ENCODE data around the gene C14orf180. TPM values are rescaled to one million over a fixed set of nuclear protein-coding genes. Genes with fewer than 3 reads are reported as not detected.

C14orf180 gene
- total RNA-seq, 3 donors from 2014 or later, result 0.19 to 0.61 (median 0.54) TPM

- TF ChIP-seq, protein P1, sequence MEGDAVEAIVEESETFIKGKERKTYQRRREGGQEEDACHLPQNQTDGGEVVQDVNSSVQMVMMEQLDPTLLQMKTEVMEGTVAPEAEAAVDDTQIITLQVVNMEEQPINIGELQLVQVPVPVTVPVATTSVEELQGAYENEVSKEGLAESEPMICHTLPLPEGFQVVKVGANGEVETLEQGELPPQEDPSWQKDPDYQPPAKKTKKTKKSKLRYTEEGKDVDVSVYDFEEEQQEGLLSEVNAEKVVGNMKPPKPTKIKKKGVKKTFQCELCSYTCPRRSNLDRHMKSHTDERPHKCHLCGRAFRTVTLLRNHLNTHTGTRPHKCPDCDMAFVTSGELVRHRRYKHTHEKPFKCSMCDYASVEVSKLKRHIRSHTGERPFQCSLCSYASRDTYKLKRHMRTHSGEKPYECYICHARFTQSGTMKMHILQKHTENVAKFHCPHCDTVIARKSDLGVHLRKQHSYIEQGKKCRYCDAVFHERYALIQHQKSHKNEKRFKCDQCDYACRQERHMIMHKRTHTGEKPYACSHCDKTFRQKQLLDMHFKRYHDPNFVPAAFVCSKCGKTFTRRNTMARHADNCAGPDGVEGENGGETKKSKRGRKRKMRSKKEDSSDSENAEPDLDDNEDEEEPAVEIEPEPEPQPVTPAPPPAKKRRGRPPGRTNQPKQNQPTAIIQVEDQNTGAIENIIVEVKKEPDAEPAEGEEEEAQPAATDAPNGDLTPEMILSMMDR (IDR thresholded peaks at IDR 0.05), result no peak
- Histone ChIP-seq H3K4me3 (no peak overlapping the region), H3K9me3 (no peaks in the 10 kb centered on the region), H3K36me3 (ENCODE audit: low read depth) (no peaks in the 10 kb centered on the region), H3K4me1 (ENCODE audit: low read depth) (no peaks in the 10 kb centered on the region)
- ATAC-seq, result no peak
- DNase-seq, result peak in 2 of 3 donors; percentile 11 to 31
- intact Hi-C loops (cut with DNase I, micrococcal nuclease), result no loop called here
Measured at GRCh38 chr14:104551851-104552737, 27.5 kb upstream of the C14orf180 start.

DNA sequence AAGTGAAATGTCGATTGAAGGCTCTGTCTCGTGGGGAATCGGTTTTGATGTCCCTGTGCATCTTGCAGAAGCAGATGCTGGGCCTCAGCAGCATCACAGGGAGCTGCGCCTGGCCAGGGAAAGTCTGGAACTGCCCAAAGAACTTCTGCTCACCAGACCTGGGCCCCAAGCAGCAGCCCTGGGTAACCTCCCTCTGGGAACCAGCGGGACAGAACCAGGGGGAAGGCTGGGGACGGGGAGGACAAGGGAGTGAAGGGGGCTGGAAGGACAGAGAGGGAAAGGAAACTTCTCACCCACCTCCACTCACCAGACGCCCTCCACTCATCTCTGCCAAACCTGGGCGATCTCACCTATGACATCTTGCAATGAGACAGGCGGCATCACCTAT is 26.8 kb upstream of the C14orf180 start:
- intact Hi-C loops (cut with DNase I, micrococcal nuclease), result no loop called here
- Histone ChIP-seq H3K36me3 (ENCODE audit: low read depth) (no peaks in the 10 kb centered on the region), H3K9me3 (no peaks in the 10 kb centered on the region), H3K4me1 (ENCODE audit: low read depth) (no peaks in the 10 kb centered on the region), H3K4me3 (no peak overlapping the region)
- TF ChIP-seq, protein P1 (IDR thresholded peaks at IDR 0.05), result no peak
- ATAC-seq, result no peak
- DNase-seq, result peak in 1 of 3 donors; percentile 2

- Histone ChIP-seq H3K36me3 (ENCODE audit: low read depth) (no peaks in the 10 kb centered on the region), H3K4me1 (ENCODE audit: low read depth) (no peaks in the 10 kb centered on the region), H3K9me3 (no peaks in the 10 kb centered on the region), H3K4me3 (no peak overlapping the region)
- intact Hi-C loops (cut with DNase I, micrococcal nuclease), result no loop called here
- ATAC-seq, result no peak
- DNase-seq, result peak in 2 of 3 donors; percentile 8 to 31
- TF ChIP-seq, protein P1 (IDR thresholded peaks at IDR 0.05), result no peak
Measured at GRCh38 chr14:104553166-104554087, 26.1 kb upstream of the C14orf180 start.

DNA sequence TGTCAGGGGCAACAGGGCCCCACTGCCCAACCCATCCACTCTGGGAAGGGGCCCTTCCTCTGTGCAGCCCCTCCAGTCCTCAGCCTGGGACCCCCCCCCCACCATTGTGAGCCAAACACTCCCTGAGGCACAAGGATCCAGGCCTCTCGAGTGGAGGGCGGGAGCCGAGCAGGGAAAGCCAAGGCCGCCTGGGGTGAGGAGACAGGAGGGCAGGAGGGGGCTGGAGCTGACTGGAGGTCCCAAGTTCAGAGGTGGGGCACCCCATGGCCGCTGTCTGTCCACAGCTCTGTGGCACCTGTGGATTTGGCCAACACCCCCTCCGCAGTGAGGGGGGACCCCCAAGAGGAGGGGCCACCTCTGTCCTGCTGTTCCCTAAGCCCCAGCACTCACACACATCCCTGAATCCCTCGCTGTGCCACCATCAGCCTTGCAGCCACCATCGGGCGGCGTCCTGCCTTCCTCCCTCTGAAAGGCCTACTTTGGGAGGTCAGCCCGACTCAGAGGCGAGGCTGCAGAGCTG is 25.4 kb upstream of the C14orf180 start:
- H3K36me3 ChIP-seq (ENCODE audit: low read depth), result no peaks in the 10 kb centered on the region
- no peak for ATAC-seq
- peak in 2 of 3 donors; percentile 12 to 38 for DNase-seq
- H3K4me1 ChIP-seq (ENCODE audit: low read depth), result no peaks in the 10 kb centered on the region
- no peak overlapping the region for H3K4me3 ChIP-seq
- TF ChIP-seq, protein P1 (IDR thresholded peaks at IDR 0.05), result no peak
- H3K9me3 ChIP-seq, result no peaks in the 10 kb centered on the region
- intact Hi-C loops (cut with DNase I, micrococcal nuclease), result no loop called here

DNA sequence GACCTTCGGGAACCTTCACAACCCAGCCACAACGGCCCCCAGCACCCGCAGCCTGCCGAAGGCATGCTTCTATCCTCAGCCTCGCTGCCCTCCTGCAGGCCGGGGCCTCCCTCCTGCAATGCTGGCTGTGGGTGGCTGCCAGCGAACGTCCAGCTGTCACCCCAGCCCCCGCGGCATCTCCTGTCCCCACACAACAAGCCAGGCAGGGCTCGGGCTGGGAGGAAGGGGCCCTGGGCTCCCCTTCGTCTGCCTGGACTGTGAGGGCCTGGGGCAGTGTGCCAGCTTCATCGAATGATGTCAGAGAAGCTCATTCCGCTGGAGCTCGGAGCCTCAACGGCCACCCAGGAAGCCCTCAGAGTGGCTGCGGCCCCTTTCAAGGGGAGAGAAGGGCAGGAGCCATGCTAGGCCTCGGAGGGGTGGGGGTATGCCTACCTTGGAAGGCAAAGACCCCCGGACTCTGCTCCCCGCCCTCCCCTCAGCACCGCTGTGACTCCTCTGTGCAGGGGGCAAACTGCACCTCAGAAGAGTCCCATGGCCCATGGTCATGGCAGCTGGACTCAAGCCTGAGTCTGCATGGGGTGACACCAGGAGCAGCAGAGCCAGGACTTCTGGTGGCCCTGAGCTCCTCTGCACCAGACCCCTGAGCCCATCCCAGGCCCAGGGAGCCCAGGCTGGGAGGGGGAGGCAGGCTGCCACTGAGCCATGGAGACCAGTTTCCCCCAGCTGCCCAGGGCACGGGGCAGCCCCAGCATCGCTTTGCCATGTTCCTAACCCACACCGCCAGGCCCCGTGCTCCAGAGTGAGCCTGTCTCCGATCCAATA is 24.7 kb upstream of the C14orf180 start:
- no peaks in the 10 kb centered on the region for H3K9me3 ChIP-seq
- no peak for ATAC-seq
- TF ChIP-seq, protein P1 (IDR thresholded peaks at IDR 0.05), result no peak
- intact Hi-C loops (cut with DNase I, micrococcal nuclease), result no loop called here
- DNase-seq, result peak in 2 of 3 donors; percentile 15 to 36
- no peaks in the 10 kb centered on the region for H3K4me1 ChIP-seq (ENCODE audit: low read depth)
- no peaks in the 10 kb centered on the region for H3K36me3 ChIP-seq (ENCODE audit: low read depth)
- no peak overlapping the region for H3K4me3 ChIP-seq

All from mucosa of descending colon (tissue), 3 donors.